ENCODE measurements around the gene FURIN. TPM values are rescaled to one million over a fixed set of nuclear protein-coding genes. Genes with fewer than 3 reads are reported as not detected.

Gene FURIN
- total and polyA plus RNA-seq, 9 of the 15 experiments (the other 6 are each of a cell fraction or from before 2014, with no cell fraction given) = 0.92 to 99.9 (median 34.8) TPM

DNA sequence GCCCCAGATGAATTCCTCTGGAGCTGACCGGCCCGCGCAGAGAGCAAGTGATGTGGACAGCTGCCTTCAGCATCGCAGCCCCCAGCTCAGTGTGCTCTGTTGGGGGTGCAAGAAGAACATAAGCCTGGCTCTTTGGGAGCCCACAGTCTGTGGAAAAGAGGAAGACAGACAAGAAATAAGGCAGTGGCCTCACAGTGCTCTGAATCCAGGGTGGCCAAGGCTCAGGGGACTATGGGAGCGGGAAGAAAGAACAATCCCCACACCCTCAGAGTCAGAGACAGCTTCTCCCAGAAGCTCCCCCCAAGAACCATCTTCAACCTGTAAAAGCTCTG lies 64.2 kb downstream of the FURIN start (continued):
- TF ChIP-seq, protein P1, sequence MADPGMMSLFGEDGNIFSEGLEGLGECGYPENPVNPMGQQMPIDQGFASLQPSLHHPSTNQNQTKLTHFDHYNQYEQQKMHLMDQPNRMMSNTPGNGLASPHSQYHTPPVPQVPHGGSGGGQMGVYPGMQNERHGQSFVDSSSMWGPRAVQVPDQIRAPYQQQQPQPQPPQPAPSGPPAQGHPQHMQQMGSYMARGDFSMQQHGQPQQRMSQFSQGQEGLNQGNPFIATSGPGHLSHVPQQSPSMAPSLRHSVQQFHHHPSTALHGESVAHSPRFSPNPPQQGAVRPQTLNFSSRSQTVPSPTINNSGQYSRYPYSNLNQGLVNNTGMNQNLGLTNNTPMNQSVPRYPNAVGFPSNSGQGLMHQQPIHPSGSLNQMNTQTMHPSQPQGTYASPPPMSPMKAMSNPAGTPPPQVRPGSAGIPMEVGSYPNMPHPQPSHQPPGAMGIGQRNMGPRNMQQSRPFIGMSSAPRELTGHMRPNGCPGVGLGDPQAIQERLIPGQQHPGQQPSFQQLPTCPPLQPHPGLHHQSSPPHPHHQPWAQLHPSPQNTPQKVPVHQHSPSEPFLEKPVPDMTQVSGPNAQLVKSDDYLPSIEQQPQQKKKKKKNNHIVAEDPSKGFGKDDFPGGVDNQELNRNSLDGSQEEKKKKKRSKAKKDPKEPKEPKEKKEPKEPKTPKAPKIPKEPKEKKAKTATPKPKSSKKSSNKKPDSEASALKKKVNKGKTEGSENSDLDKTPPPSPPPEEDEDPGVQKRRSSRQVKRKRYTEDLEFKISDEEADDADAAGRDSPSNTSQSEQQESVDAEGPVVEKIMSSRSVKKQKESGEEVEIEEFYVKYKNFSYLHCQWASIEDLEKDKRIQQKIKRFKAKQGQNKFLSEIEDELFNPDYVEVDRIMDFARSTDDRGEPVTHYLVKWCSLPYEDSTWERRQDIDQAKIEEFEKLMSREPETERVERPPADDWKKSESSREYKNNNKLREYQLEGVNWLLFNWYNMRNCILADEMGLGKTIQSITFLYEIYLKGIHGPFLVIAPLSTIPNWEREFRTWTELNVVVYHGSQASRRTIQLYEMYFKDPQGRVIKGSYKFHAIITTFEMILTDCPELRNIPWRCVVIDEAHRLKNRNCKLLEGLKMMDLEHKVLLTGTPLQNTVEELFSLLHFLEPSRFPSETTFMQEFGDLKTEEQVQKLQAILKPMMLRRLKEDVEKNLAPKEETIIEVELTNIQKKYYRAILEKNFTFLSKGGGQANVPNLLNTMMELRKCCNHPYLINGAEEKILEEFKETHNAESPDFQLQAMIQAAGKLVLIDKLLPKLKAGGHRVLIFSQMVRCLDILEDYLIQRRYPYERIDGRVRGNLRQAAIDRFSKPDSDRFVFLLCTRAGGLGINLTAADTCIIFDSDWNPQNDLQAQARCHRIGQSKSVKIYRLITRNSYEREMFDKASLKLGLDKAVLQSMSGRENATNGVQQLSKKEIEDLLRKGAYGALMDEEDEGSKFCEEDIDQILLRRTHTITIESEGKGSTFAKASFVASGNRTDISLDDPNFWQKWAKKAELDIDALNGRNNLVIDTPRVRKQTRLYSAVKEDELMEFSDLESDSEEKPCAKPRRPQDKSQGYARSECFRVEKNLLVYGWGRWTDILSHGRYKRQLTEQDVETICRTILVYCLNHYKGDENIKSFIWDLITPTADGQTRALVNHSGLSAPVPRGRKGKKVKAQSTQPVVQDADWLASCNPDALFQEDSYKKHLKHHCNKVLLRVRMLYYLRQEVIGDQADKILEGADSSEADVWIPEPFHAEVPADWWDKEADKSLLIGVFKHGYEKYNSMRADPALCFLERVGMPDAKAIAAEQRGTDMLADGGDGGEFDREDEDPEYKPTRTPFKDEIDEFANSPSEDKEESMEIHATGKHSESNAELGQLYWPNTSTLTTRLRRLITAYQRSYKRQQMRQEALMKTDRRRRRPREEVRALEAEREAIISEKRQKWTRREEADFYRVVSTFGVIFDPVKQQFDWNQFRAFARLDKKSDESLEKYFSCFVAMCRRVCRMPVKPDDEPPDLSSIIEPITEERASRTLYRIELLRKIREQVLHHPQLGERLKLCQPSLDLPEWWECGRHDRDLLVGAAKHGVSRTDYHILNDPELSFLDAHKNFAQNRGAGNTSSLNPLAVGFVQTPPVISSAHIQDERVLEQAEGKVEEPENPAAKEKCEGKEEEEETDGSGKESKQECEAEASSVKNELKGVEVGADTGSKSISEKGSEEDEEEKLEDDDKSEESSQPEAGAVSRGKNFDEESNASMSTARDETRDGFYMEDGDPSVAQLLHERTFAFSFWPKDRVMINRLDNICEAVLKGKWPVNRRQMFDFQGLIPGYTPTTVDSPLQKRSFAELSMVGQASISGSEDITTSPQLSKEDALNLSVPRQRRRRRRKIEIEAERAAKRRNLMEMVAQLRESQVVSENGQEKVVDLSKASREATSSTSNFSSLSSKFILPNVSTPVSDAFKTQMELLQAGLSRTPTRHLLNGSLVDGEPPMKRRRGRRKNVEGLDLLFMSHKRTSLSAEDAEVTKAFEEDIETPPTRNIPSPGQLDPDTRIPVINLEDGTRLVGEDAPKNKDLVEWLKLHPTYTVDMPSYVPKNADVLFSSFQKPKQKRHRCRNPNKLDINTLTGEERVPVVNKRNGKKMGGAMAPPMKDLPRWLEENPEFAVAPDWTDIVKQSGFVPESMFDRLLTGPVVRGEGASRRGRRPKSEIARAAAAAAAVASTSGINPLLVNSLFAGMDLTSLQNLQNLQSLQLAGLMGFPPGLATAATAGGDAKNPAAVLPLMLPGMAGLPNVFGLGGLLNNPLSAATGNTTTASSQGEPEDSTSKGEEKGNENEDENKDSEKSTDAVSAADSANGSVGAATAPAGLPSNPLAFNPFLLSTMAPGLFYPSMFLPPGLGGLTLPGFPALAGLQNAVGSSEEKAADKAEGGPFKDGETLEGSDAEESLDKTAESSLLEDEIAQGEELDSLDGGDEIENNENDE (IDR thresholded peaks at IDR 0.05; ENCODE audit: low read depth, low read length) = no peak
- TF ChIP-seq CHD4 (IDR thresholded peaks at IDR 0.05; ENCODE audit: insufficient read depth, insufficient replicate concordance, low read depth, low read length, poor library complexity, severe bottlenecking) = no peak
- no peak for TF ChIP-seq FOXA1 (IDR thresholded peaks at IDR 0.05; ENCODE audit: borderline replicate concordance)
- TF ChIP-seq, protein P2, sequence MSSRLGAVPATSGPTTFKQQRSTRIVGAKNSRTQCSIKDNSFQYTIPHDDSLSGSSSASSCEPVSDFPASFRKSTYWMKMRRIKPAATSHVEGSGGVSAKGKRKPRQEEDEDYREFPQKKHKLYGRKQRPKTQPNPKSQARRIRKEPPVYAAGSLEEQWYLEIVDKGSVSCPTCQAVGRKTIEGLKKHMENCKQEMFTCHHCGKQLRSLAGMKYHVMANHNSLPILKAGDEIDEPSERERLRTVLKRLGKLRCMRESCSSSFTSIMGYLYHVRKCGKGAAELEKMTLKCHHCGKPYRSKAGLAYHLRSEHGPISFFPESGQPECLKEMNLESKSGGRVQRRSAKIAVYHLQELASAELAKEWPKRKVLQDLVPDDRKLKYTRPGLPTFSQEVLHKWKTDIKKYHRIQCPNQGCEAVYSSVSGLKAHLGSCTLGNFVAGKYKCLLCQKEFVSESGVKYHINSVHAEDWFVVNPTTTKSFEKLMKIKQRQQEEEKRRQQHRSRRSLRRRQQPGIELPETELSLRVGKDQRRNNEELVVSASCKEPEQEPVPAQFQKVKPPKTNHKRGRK (tag; IDR thresholded peaks at IDR 0.05) = no peak
- TF ChIP-seq NRF1 (conservative IDR thresholded peaks at IDR 0.05 in 1 of 2, IDR thresholded peaks at IDR 0.05 in 1 of 2) = peak; percentile 29 to 75
- TF ChIP-seq, protein P3, sequence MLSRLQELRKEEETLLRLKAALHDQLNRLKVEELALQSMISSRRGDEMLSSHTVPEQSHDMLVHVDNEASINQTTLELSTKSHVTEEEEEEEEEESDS (CRISPR knock-in tag; IDR thresholded peaks at IDR 0.05) = no peak
- TF ChIP-seq, protein P4, sequence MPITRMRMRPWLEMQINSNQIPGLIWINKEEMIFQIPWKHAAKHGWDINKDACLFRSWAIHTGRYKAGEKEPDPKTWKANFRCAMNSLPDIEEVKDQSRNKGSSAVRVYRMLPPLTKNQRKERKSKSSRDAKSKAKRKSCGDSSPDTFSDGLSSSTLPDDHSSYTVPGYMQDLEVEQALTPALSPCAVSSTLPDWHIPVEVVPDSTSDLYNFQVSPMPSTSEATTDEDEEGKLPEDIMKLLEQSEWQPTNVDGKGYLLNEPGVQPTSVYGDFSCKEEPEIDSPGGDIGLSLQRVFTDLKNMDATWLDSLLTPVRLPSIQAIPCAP (CRISPR knock-in tag; IDR thresholded peaks at IDR 0.05; ENCODE audit: borderline replicate concordance) = no peak
- no peak for TF ChIP-seq PURB (CRISPR knock-in tag; IDR thresholded peaks at IDR 0.05; ENCODE audit: low read depth)
- TF ChIP-seq, protein P5, sequence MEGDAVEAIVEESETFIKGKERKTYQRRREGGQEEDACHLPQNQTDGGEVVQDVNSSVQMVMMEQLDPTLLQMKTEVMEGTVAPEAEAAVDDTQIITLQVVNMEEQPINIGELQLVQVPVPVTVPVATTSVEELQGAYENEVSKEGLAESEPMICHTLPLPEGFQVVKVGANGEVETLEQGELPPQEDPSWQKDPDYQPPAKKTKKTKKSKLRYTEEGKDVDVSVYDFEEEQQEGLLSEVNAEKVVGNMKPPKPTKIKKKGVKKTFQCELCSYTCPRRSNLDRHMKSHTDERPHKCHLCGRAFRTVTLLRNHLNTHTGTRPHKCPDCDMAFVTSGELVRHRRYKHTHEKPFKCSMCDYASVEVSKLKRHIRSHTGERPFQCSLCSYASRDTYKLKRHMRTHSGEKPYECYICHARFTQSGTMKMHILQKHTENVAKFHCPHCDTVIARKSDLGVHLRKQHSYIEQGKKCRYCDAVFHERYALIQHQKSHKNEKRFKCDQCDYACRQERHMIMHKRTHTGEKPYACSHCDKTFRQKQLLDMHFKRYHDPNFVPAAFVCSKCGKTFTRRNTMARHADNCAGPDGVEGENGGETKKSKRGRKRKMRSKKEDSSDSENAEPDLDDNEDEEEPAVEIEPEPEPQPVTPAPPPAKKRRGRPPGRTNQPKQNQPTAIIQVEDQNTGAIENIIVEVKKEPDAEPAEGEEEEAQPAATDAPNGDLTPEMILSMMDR (IDR thresholded peaks at IDR 0.05 in 2 of 3, conservative IDR thresholded peaks at IDR 0.05 in 1 of 3; ENCODE audit: insufficient read depth in 2 of 3, low read depth in 1 of 3, low read length in 3 of 3) = no peak
- TF ChIP-seq ZFP30 (CRISPR knock-in tag; IDR thresholded peaks at IDR 0.05; ENCODE audit: borderline replicate concordance) = no peak
- TF ChIP-seq HDAC8 (tag; IDR thresholded peaks at IDR 0.05) = 0 out of 2 replicates have a peak, but pooled peaks have one; percentile 28
- no peak for TF ChIP-seq ARNT (IDR thresholded peaks at IDR 0.05)

Measured in K562 (cell line).